Measurements from ENCODE around the gene NOC2L.

NOC2L gene

GRCh38 chr1:927234-927633 lies 31.8 kb downstream of the NOC2L start:
- DNase-seq, result no peak

GRCh38 chr1:925561-926421 lies 33.3 kb downstream of the NOC2L start:
- no peak for DNase-seq

- no peak for DNase-seq
Observed at GRCh38 chr1:924656-925560, 34.1 kb downstream of the NOC2L start.

GRCh38 chr1:923991-924655 lies 34.9 kb downstream of the NOC2L start:
- no peak for DNase-seq

- DNase-seq, result peak; percentile 61
Observed at GRCh38 chr1:923131-923990, 35.7 kb downstream of the NOC2L start, which contains the start of gene SAMD11. Gene SAMD11, plus strand, starts transcription at chr1:923923. Its CDS starts 509 bp downstream, at chr1:924432.

DNA sequence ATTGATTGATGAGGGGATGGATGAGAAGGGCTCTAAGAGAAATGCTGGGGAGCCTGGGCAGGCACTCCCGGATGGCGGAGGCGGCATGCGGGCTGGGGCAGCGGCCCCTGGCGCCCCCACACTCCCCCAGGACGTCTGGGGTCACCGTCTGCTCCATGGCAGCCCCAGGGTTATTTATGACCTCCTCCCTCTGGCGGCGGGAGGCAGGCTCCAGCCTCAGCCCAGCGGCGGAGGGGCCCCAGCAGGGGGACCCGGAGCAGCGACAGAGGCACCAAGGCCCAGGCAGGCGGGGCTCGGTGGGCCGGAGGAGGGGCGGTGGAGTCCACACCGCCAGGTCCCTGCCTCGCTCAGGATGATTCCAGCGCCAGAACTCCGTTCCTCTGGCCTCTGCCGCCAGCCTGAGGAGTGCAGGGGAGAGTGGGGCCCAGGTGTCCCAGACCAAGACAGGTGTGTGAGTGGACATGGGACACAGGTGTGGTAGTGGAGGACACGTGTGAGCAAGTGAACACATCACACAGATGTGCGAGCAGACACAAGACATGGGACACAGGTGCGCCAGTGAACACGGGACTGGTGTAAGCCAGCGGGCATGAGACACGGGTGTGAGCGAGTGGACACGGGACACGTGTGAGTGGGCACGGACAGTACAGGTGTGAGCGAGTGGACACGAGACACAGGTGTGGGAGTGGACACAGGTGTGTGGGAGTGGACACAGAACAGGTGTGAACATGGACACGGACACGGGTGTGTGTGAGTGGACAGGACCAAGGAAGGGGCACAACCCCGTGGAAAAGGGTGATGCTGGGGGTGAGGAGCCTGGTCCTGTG lies 37.8 kb downstream of the NOC2L start:
- DNase-seq, result no peak

DNA sequence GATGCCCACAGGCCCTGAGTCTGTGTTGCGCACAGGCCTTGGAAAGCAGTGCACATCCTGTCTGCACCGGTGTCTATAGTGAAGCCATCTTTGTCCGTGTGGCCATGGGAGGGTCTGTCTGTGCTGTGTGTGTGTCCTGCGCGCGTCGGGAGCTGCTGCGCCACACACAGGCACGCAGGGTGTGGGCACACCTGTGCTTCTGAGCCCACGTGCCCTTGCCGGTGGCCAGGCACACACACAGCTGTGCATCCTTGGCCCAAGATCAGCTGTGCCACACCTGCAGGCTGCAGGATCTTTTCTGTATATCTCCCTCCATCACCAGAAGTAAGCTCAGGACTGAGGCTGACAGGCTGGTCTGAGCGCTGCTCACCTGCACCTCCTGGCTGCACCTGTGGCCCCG lies 38.5 kb downstream of the NOC2L start:
- no peak for DNase-seq

DNA sequence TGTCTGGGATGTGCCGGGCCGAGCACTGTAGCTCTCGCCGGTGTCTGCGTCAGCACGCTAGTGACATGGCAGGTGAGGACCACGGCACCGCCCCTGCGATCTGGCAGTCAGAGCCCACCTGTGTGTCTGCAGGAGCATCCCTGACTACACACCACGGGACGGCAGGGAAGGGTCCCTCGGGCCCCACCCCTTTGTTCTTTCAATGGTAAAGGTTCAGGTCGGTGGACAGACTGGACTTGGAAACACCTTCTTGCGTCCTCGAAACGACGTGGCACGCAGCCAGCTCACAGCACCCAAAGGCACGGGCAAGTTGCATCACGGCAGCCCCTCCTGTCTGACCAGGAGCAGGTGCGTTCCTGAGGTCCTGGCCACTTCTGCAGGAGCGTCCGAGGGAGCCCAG lies 39.0 kb downstream of the NOC2L start:
- DNase-seq, result no peak

- no peak for DNase-seq
Observed at GRCh38 chr1:919271-919872, 39.7 kb downstream of the NOC2L start.

GRCh38 chr1:918843-919242 lies 40.2 kb downstream of the NOC2L start:
- no peak for DNase-seq

- DNase-seq, result no peak
Observed at GRCh38 chr1:918353-918752, 40.7 kb downstream of the NOC2L start.

GRCh38 chr1:917466-918091 lies 41.5 kb downstream of the NOC2L start:
- no peak for DNase-seq

DNA sequence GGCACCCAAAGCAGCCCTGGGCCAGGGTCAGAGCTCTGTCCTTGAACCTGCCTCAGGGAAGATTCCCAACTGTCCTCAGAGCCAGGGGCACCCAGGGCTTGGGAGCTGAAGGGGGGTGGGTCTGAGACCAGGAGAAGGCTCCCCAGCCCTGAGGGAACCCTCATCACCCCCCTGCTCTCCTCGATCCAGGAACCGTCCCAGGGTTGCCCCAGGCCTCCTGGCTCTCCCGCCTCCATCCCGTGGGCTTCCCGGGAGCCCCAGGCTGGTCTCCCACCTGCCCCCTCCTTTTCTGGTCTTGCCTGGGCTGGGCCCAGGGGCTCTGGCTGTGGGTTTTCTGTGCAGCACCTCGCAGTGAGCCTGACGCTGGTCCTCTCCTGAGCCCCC lies 42.0 kb downstream of the NOC2L start:
- no peak for DNase-seq

- no peak for DNase-seq
Observed at GRCh38 chr1:916173-917075, 42.6 kb downstream of the NOC2L start.

- no peak for DNase-seq
Observed at GRCh38 chr1:915295-916172, 43.5 kb downstream of the NOC2L start.

DNA sequence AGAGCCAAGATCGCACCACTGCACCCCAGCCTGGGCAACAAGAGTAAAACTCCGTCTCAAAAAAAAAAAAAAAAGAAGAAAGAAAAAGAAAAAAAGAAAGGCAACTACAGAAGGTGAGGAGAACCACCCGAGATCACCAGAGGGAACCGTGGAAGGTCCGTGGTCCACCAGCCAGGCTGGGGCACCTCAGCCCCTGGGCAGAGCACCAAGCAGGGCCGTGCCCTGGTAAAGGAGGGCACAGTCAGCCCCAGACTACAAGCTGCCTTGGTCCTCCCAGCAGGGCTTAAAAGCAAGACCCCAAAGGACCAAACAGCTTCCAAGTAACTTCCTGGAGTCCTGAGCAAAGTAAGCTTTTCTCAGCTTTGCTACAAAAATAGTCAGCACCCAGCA lies 44.2 kb downstream of the NOC2L start:
- DNase-seq, result no peak

- no peak for DNase-seq
Observed at GRCh38 chr1:914131-914890, 44.7 kb downstream of the NOC2L start.

All from central memory CD4-positive, alpha-beta T cell (primary cell).